Dermis microvascular lymphatic vessel endothelial cell (primary cell): Measurements from ENCODE around the gene RADIL. TPM values are rescaled to one million over a fixed set of nuclear protein-coding genes. Genes with fewer than 3 reads are reported as not detected.
A peak's percentile ranks its signal among the peaks of the same experiment; 100 is the strongest.

ENCODE experiments used
- DNase-seq, 2 donors: peaks; one replicate each; pipeline versions ENCODE4 v3.0.0 to v3.0.0-alpha.2; 2010; ENCODE audit warnings: low read depth in 2 of 2
- total RNA-seq: library from RNA; depleted of rRNA; stranded (reverse); fragments of >200 nt; gene quantifications from 2 replicates; pipeline ENCODE4 v1.2.1, GENCODE V29; 2014

Gene RADIL
- total RNA-seq, 1 donor from 2014 or later: 1.7 TPM

GRCh38 chr7:4854916-4855315 lies 28.6 kb downstream of the RADIL start:
- no peak for DNase-seq

- peak in 1 of 2 donors; percentile 59 for DNase-seq
Measured at GRCh38 chr7:4851459-4852422, 31.8 kb downstream of the RADIL start.

DNA sequence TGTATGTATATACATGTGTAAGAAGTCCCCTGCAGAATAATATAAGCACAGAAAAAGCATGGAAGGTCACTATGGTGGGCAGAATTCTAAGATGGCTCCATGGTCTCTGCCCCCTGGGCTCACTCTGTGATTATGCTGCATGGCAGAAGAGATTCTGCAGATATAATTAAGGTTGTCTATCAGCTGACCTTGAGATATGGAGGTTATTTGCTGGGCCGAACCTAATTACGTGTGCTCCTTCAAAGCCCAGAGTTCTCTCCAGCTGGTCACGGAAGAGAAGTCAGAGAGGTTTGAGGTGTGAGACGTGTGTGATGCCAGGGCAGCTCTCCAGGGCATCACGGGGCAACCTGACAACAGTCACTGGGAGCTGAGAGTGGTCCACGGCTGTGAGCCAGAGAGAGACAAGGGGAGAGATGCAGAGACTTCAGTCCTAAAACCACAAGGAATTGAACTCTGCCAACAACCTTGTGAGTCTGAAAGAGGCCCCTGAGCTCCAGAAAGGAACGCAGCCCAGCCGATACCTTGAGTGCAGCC lies 33.2 kb downstream of the RADIL start:
- no peak for DNase-seq

DNA sequence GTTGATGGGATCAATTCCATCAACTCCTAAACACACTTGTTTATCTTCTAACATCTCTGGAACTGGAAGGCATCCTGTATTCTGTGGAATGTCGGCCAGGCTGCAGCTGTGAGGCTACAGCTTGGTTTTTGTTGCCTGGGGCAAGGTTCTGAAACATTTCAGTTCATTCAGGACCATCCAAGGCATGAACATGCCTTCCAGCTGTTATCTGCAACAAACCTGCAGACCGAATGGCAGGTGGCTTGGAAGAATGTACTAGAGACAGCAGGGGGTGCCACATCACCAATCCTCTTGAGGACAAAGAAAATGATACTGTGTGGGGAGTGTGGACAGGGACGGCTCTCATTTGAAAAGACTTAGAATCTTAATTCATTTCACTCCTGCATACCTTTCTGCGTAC lies 34.1 kb downstream of the RADIL start:
- DNase-seq: peak; percentile 69 to 75

DNA sequence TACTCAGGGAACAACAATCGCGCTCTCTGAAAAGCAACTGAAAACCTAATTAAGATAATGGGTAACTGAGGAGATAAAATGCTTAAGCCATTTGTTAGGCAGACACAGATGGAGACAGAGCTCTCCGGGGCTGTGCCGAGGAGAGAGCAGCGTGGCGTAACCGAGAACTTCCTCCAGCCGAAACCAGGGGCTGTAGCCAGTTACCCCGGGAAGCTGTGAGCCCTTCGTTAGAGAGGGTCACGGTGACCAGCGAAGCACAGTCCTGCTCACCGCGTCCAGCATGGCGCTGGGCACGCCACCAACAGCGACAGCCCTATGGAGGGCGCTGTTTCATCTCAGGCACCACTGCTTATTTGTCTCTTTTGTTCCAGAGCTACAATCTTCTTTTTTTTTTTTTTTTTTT lies 37.8 kb downstream of the RADIL start:
- no peak for DNase-seq

DNA sequence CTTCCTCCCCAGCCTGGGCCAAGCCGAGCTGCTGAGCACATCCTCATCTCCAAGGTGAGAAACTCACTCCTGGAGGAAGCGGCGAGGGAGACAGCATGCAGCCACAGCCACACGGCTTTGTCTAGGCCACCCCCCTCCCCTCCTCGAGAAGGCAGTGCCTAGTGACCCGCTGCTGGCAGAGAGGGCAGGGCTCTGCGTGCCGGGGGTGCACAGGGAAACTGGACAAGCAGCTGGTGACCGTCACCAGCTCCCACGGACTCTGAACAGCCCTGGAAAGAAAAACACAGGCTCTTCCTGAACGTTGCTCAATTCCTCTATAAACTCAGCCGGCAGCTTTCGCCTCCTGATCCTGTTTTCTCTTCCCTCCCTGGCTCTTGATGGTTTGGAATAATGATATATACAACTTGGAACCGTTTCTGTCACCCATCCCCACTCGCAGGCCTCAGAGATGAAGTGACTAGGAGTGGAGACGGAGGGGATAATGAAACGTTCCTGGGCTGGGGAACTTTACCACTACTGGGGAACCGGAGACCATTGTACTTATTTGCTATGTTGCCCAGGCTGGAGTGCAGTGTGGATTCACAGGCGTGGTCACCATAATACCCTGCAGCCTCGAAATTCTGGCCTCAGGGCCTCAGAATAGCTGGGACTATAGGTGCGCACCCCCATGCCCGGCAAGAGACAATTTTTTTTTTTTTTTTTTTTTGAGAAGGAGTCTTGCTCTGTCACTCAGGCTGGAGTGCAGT lies 41.0 kb downstream of the RADIL start:
- DNase-seq: peak; percentile 85 to 97

DNA sequence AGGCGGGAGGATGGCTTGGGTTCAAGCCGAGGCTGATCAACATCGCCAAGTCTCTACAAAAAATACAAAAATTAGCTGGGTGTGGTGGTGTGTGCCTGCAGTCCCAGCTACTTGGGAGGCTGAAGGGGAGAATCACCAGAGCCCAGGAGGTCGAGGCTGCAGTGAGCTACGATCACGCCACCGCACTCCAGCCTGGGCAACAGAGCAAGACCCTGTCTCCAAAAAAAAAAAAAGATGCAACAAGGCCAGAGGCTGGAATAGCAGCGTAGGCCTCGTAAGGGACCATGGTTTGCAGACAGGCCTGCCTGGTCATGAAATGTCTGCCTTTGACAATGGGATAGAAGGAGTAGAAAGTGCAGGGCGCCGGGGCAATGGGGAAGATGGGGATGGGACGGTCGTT lies 41.7 kb downstream of the RADIL start:
- no peak for DNase-seq

- no peak for DNase-seq
Measured at GRCh38 chr7:4841007-4841784, 42.3 kb downstream of the RADIL start.

DNA sequence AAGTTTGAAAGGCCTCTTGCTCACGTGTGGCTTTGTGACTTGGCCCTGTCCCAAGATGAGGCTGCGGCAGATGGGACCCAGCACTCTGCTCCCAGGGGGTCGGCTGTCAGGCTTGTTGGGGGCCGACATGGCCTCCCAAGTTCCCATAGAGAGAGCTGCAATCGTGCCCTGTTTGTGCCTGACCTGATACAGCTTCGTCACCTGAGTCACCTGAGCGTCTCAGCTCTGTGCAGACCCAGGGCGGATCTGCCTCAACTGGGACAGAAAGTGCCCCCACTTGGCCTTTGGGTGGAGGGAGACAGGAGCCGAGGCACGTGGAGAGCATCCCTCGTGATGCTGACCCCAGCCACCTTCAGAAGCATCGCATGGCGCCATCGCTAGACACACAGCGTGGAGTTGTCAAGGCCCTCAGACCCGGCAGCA lies 43.4 kb downstream of the RADIL start:
- no peak for DNase-seq

GRCh38 chr7:4838626-4839334 lies 44.7 kb downstream of the RADIL start:
- no peak for DNase-seq

DNA sequence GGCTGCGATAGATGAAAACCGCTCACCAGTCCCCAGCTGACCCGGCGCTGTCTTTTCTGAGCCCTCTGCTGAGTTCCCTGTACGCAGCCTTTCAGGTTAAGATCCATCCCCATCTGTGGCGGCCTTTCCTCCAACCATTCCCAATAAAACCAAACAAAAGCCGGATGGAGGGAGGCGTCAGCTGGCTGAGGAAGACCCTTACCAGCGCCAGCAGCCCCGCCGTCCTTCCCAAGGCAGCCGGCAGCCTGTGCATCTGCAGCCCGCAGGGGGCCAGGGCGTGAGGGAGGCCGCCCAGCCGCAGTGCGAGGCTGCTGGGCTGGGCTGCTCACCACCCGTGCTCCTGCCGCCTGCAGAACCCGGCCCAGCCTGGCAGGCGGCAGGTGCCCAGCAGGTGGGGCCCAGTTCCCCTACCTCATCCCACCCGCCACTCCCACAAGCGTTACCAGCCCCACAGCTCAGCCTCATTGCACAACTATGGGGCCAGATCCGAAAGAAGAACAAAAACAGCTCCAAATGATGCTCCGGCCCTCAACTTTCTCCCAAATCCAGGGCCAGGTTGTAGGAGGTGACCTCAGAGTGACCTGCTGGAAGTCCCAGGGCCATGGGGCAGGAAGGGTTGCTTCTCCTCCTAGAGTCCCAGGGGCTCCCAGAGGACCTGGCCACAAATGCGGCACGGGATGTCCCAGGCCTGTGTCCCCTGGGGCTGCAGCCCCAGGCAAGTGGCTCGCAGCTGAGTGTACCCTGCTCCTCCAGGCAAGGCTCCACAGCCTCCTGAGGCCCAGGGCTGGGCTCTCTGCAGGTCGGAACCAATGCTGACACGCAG lies 45.5 kb downstream of the RADIL start:
- DNase-seq: peak in 1 of 2 donors; percentile 38

- no peak for DNase-seq
Measured at GRCh38 chr7:4837041-4837802, 46.3 kb downstream of the RADIL start.

DNA sequence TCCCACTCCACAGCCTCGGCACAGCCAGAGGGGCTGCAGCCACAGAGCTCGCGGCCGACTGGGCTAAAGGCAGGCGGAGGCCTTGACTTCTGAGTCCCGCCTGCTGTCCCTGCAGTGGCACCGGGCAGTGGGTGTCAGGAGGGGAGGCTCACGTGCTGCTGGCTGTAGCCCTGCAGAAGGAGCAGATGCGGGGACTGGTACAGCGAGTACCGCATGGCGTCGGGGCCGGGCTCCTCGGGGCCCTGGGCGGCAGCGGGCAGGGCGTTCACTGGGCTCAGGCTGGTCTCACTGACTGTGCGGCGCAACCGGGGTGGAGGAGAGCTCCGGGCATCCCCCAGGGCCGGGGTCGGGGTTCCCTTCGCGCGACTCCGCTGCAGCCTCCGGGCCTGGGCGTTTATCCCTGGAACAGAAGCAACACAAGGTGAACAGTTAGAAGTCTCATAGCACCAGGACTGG lies 47.3 kb downstream of the RADIL start:
- DNase-seq: no peak

DNA sequence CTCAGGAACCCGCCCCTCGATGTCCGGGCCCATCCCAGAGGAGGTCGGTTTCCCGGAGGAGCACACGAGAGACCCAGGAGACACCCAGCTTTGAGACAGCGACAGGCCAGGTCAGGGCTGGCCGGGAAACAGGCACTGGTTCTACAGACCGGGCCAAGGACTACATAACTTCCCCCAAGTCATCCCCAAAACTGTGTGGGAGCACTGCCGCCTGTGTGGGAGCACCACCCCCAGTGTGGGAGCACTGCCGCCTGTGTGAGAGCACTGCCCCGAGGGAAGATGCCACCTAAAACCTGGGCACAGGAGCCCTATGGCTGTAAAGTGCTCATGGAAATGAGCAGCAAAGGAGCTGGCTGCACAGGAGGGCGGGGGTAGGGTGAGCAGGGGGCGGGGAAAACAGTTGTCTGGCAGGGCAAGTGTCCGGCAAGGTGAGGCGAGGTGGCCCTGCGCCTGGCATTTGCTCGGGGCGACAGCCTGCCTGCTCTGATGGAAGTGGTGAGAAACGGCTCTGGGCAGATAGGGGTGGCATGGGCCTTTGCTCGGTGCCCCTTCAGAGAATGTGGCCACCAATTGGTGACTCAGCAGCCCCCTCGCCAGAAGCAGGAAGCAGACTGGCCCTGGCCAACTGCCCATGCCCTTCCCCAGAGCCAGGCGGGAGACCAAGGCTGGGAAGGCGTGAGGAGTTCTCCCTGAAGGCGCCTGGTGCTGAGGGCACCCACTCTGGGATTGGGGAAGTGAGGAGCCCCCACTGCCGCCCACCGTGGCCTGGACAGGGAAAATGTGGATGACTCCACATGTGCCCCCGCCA lies 47.9 kb downstream of the RADIL start:
- DNase-seq: peak in 1 of 2 donors; percentile 24

GRCh38 chr7:4834601-4835397 lies 48.7 kb downstream of the RADIL start:
- no peak for DNase-seq

- no peak for DNase-seq
Measured at GRCh38 chr7:4833691-4834600, 49.6 kb downstream of the RADIL start.
